ENCODE data around the gene GTF2A1L. TPM values are rescaled to one million over a fixed set of nuclear protein-coding genes. Genes with fewer than 3 reads are reported as not detected.
A peak's percentile ranks its signal among the peaks of the same experiment; 100 is the strongest.
"Not testable (repeated sequence)": the region's sequence is repeated elsewhere in the genome, so short reads cannot be mapped to it uniquely, and the experiment has no call there.

The GTF2A1L gene
- total RNA-seq, 2 experiments from 2014 or later = not detected

GRCh38 chr2:48592067-48592466 is 25.6 kb upstream of the GTF2A1L start:
- H3K36me3 Mint-ChIP-seq (ENCODE audit: low read depth) = no peaks in the 10 kb centered on the region
- intact Hi-C loops (cut with micrococcal nuclease) = no loop called here
- TF ChIP-seq, protein P1, sequence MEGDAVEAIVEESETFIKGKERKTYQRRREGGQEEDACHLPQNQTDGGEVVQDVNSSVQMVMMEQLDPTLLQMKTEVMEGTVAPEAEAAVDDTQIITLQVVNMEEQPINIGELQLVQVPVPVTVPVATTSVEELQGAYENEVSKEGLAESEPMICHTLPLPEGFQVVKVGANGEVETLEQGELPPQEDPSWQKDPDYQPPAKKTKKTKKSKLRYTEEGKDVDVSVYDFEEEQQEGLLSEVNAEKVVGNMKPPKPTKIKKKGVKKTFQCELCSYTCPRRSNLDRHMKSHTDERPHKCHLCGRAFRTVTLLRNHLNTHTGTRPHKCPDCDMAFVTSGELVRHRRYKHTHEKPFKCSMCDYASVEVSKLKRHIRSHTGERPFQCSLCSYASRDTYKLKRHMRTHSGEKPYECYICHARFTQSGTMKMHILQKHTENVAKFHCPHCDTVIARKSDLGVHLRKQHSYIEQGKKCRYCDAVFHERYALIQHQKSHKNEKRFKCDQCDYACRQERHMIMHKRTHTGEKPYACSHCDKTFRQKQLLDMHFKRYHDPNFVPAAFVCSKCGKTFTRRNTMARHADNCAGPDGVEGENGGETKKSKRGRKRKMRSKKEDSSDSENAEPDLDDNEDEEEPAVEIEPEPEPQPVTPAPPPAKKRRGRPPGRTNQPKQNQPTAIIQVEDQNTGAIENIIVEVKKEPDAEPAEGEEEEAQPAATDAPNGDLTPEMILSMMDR (IDR thresholded peaks at IDR 0.05) = no peak
- H3K4me3 Mint-ChIP-seq = no peak overlapping the region
- H3K4me1 Mint-ChIP-seq (ENCODE audit: low read depth) = no peaks in the 10 kb centered on the region
- no peak for DNase-seq
- H3K9me3 Mint-ChIP-seq = no peaks in the 10 kb centered on the region
- ChIA-PET CTCF (interaction anchor here (0.8 kb wide), 1 partner anchor 8 kb away, joined by 3 read pairs; no protein-coding TSS in a partner anchor), POLR2A (no interaction called here)
- H3K27me3 Mint-ChIP-seq = no peaks in the 10 kb centered on the region
- no peak for ATAC-seq
- no peak overlapping the region for H3K27ac Mint-ChIP-seq

DNA sequence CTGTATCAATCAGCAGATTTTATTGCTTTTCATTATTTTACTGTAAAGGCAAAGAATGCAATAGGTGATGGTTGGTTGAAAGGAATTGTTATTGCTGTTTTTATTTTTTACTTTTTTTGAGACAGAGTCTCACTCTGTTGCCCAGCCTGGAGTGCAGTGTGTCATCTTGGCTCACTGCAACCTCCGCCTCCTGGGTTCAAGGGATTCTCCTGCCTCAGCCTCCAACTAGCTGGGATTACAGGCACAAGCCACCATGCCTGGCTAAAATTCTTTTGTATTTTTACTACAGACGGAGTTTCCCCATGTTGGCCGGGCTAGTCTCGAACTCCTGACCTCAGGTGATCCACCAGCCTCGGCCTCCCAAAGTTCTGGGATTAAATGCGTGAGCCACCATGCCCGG is 20.9 kb upstream of the GTF2A1L start:
- H3K27ac Mint-ChIP-seq; intact Hi-C loops (cut with micrococcal nuclease); POLR2A ChIA-PET; H3K9me3 Mint-ChIP-seq; H3K4me3 Mint-ChIP-seq; H3K4me1 Mint-ChIP-seq (ENCODE audit: low read depth); H3K36me3 Mint-ChIP-seq (ENCODE audit: low read depth); DNase-seq; CTCF ChIA-PET; ATAC-seq; H3K27me3 Mint-ChIP-seq: not testable (repeated sequence)

DNA sequence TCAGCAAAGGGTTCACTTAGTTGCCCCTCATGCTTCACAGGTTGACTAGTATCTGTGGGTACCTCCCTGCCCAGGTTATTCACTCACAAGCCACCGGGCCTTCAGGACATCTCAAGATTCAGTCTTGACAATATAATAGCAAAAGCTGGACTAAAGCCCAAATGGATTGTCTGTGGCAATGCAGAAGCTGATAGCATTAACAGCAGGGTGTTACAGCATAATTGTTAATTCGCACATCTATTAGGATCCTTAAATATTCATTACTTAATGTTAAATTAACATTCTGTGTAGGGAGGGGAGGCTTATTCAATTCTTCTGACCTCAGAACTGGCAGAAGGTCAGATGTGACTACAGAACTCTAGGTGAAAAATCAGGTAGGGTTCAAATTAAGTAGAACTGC is 20.2 kb upstream of the GTF2A1L start:
- Mint-ChIP-seq H3K27me3 (no peaks in the 10 kb centered on the region), H3K4me3 (no peak overlapping the region), H3K9me3 (no peaks in the 10 kb centered on the region), H3K4me1 (ENCODE audit: low read depth) (no peaks in the 10 kb centered on the region), H3K27ac (no peak overlapping the region), H3K36me3 (ENCODE audit: low read depth) (no peaks in the 10 kb centered on the region)
- TF ChIP-seq, protein P1 (IDR thresholded peaks at IDR 0.05) = no peak
- DNase-seq (no peak), ATAC-seq (no peak)
- CTCF ChIA-PET = no interaction called here
- intact Hi-C loops (cut with micrococcal nuclease) = no loop called here
- POLR2A ChIA-PET = no interaction called here

DNA sequence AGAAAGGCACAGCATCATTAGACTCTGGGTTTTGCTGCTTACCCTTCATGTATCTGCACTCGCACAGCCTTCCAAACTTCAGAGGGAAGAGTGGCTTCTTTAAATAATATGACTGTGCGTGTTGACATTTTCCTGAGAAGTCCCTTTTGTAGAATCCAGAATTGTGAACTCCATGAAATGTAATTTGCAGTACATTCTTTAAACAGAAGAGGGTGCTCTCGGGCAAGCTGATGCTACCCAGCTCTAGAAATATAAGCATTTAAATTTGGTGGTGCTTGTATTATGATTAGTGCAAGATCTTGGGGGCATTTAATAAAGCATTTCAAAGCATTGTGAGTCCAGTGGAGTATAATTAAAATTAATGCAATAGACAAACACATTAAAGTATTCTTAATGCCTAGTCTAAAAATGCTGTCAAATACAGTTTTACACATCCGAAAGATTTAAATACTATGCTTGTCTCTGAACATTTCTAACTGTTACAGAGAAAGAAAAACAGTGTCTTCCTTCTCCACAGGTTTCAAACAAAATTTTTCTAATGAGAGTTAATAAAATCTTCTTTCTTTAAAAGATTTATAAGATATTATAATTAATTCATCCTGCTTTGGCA is 17.3 kb upstream of the GTF2A1L start:
- CTCF ChIA-PET = interaction anchor here (0.6 to 2.0 kb wide), 8 partner anchors 8 to 116 kb away, joined by 3 to 10 read pairs (median 3); no protein-coding TSS in a partner anchor
- no peaks in the 10 kb centered on the region for H3K4me1 Mint-ChIP-seq (ENCODE audit: low read depth)
- H3K27ac Mint-ChIP-seq = no peak overlapping the region
- no peaks in the 10 kb centered on the region for H3K9me3 Mint-ChIP-seq
- no peaks in the 10 kb centered on the region for H3K36me3 Mint-ChIP-seq (ENCODE audit: low read depth)
- H3K4me3 Mint-ChIP-seq = no peak overlapping the region
- H3K27me3 Mint-ChIP-seq = no peaks in the 10 kb centered on the region
- peak; percentile 47 for ATAC-seq
- TF ChIP-seq, protein P1 (IDR thresholded peaks at IDR 0.05) = peak; percentile 72
- no peak for DNase-seq
- intact Hi-C loops (cut with micrococcal nuclease) = no loop called here
- POLR2A ChIA-PET = no interaction called here

GRCh38 chr2:48600917-48601316 is 16.7 kb upstream of the GTF2A1L start:
- no peak overlapping the region for H3K4me3 Mint-ChIP-seq
- no peaks in the 10 kb centered on the region for H3K36me3 Mint-ChIP-seq (ENCODE audit: low read depth)
- POLR2A ChIA-PET = no interaction called here
- ATAC-seq = no peak
- no peaks in the 10 kb centered on the region for H3K27me3 Mint-ChIP-seq
- TF ChIP-seq, protein P1 (IDR thresholded peaks at IDR 0.05) = no peak
- intact Hi-C loops (cut with micrococcal nuclease) = no loop called here
- DNase-seq = no peak
- no peaks in the 10 kb centered on the region for H3K4me1 Mint-ChIP-seq (ENCODE audit: low read depth)
- H3K9me3 Mint-ChIP-seq = no peaks in the 10 kb centered on the region
- no peak overlapping the region for H3K27ac Mint-ChIP-seq
- CTCF ChIA-PET = interaction anchor here (0.6 to 2.0 kb wide), 7 partner anchors 9 to 116 kb away, joined by 3 to 10 read pairs (median 3); no protein-coding TSS in a partner anchor

Data from activated CD8-positive, alpha-beta T cell treated with anti-CD3 and anti-CD28 coated beads for 36 hours (primary cell).